GM12878 (cell line): ENCODE data around the gene NPAS4. TPM values are rescaled to one million over a fixed set of nuclear protein-coding genes. Genes with fewer than 3 reads are reported as not detected.

Experiments
- ATAC-seq: fragments of 200-7000 bp; cut with Tn5 transposase; 3 replicates; pipeline ENCODE4 v1.9.1; 2020; ENCODE audit warnings: mild to moderate bottlenecking, moderate library complexity
- BruUV-seq: library from RNA; stranded (reverse); fragments of 400-500 nt; replicated peaks from 2 replicates; lab custom pipeline; 2021; lab: Mats Ljungman, UMichigan
- CTCF ChIA-PET: fragments of 300-600 bp; sonication (Branson Sonifier 250); formaldehyde crosslinking; extraction: SDS; loops from one replicate; lab custom pipeline; 2021; ENCODE audit warnings: inconsistent platforms; lab: Yijun Ruan, JAX
- POLR2A ChIA-PET: fragments of 350-600 bp; formaldehyde crosslinking; extraction: SDS; loops from one replicate; lab custom pipeline; 2021; ENCODE audit warnings: inconsistent platforms; lab: Charles Lee
- RAD21 ChIA-PET: fragments of 300-600 bp; sonication (Branson Sonifier 250); formaldehyde crosslinking; loops from one replicate; lab custom pipeline; 2023; ENCODE audit warnings: antibody characterized with exemption; ENCODE audit not compliant: unreplicated experiment; lab: Charles Lee
- SMC1A ChIA-PET: fragments of 300-600 bp; sonication (Branson Sonifier 250); formaldehyde crosslinking; loops from one replicate; lab custom pipeline; 2023; ENCODE audit not compliant: unreplicated experiment, uncharacterized antibody; lab: Charles Lee
- DNase-seq: peaks from one replicate; pipeline ENCODE4 v3.0.0-alpha.2; 2011; ENCODE audit warnings: low read depth, low spot score
- FAIRE-seq: peaks from 3 replicates; lab custom pipeline; 2011; peaks lifted over from hg19 to GRCh38; lab: Jason Lieb, UNC
- H2AFZ ChIP-seq: 2 replicates; pipeline ENCODE4 v1.6.0; 2011; ENCODE audit warnings: low read depth, low read length, control low read depth; ENCODE audit not compliant: control insufficient read depth
- H3K27ac ChIP-seq: 2 replicates; pipeline ENCODE4 v1.5.1; 2011; ENCODE audit warnings: control low read depth; ENCODE audit not compliant: control insufficient read depth, insufficient read depth
- H3K27me3 ChIP-seq, 2 experiments: replicated peaks in 1 of 2; 2 replicates each; pipeline versions ENCODE4 v1.6.0 to v1.6.1; 2011; ENCODE audit warnings: low read length in 1 of 2; ENCODE audit not compliant: control insufficient read depth in 2 of 2, insufficient read depth in 2 of 2
- H3K36me3 ChIP-seq, 2 experiments: 2 replicates each; pipeline ENCODE4 v1.5.1; 2011; ENCODE audit warnings: low read length in 1 of 2; ENCODE audit not compliant: control insufficient read depth in 2 of 2, insufficient read depth in 2 of 2
- H3K4me1 ChIP-seq: 2 replicates; pipeline ENCODE4 v1.6.1; 2011; ENCODE audit warnings: mild to moderate bottlenecking, low read length, moderate library complexity, mixed read lengths; ENCODE audit not compliant: control insufficient read depth, insufficient read depth
- H3K4me2 ChIP-seq: 2 replicates; pipeline ENCODE4 v1.6.0; 2011; ENCODE audit warnings: control low read depth; ENCODE audit not compliant: control insufficient read depth, insufficient read depth
- H3K4me3 ChIP-seq: fragments of 200-600 bp; sonication (generic); 2 replicates; pipeline ENCODE4 v1.5.1; 2016
- H3K79me2 ChIP-seq: 2 replicates; pipeline ENCODE4 v1.6.0; 2011; ENCODE audit warnings: low read length; ENCODE audit not compliant: control insufficient read depth, insufficient read depth
- H3K9ac ChIP-seq: 2 replicates; pipeline ENCODE4 v1.8.0; 2011; ENCODE audit warnings: low read length, control low read depth, mixed read lengths; ENCODE audit not compliant: control insufficient read depth, insufficient read depth
- H3K9me3 ChIP-seq: replicated peaks from 3 replicates; pipeline ENCODE4 v1.5.1; 2011; ENCODE audit warnings: mild to moderate bottlenecking, low read length; ENCODE audit not compliant: control insufficient read depth, insufficient read depth
- H4K20me1 ChIP-seq: 2 replicates; pipeline ENCODE4 v1.6.0; 2011; ENCODE audit not compliant: control insufficient read depth, insufficient read depth
- ASH2L ChIP-seq: fragments of 300-600, 200-600 bp; sonication (generic); IDR thresholded peaks from 2 replicates; pipeline ENCODE4 v1.6.1; 2017; ENCODE audit warnings: low read depth, mild to moderate bottlenecking, borderline replicate concordance
- CTCF ChIP-seq, 3 experiments: IDR thresholded peaks in 2 of 3; conservative IDR thresholded peaks in 1 of 3; 2 replicates each; pipeline ENCODE4 v1.5.1; 2011; ENCODE audit warnings: low read depth in 3 of 3, low read length in 3 of 3, mild to moderate bottlenecking in 3 of 3, control low read depth in 2 of 3, moderate library complexity in 2 of 3, inconsistent platforms in 1 of 3, mixed read lengths in 1 of 3; ENCODE audit not compliant: control insufficient read depth in 2 of 3, insufficient read depth in 1 of 3; ENCODE audit errors: extremely low read depth in 1 of 3
- LARP7 ChIP-seq: fragments of 450-650 bp; IDR thresholded peaks from 2 replicates; pipeline ENCODE4 v1.6.1; 2017; ENCODE audit warnings: mild to moderate bottlenecking
- MLLT1 ChIP-seq: fragments of 450-650 bp; IDR thresholded peaks from 2 replicates; pipeline ENCODE4 v1.6.1; 2016; ENCODE audit warnings: mild to moderate bottlenecking
- NRF1 ChIP-seq: conservative IDR thresholded peaks from 2 replicates; pipeline ENCODE4 v1.6.1; 2011; ENCODE audit warnings: mild to moderate bottlenecking, low read depth, low read length, improper control_type of control experiment
- PBX3 ChIP-seq: IDR thresholded peaks from 2 replicates; pipeline ENCODE4 v1.6.1; 2011; ENCODE audit warnings: mild to moderate bottlenecking, low read depth, low read length, moderate library complexity; ENCODE audit not compliant: insufficient replicate concordance
- SRF ChIP-seq, 2 experiments: IDR thresholded peaks; 2 replicates each; pipeline ENCODE4 v1.6.1; 2011; ENCODE audit warnings: low read depth in 2 of 2, low read length in 2 of 2, mild to moderate bottlenecking in 1 of 2, moderate library complexity in 1 of 2
- ZNF207 ChIP-seq: fragments of 450-650 bp; IDR thresholded peaks from 2 replicates; pipeline ENCODE4 v1.6.1; 2014; ENCODE audit warnings: antibody characterized with exemption, mild to moderate bottlenecking, borderline replicate concordance
- WGBS: methylation state at CpG from one replicate; pipeline ENCODE4 v1.1.6; 2016; ENCODE audit warnings: low lambda C conversion rate; ENCODE audit not compliant: insufficient replicate concordance, insufficient coverage; ENCODE audit errors: missing lambda C conversion rate; 5-methylcytosine and 5-hydroxymethylcytosine counted together
- in situ Hi-C: fragments of 300-500 bp; cut with MboI; formaldehyde crosslinking; loops from 9 replicates; pipeline ENCODE4 v1.14.3; 2018; ENCODE audit warnings: mixed read lengths
- intact Hi-C: fragments of 100-400 bp; cut with micrococcal nuclease; formaldehyde crosslinking; loops from one replicate; pipeline ENCODE4 v1.14.2; 2022; ENCODE audit not compliant: unreplicated experiment
- polyA plus RNA-seq, 11 experiments: library from polyadenylated mRNA; depleted of rRNA in 4 of 11; unstranded in 6 of 11; stranded (reverse) in 5 of 11; fragments of >200 nt; fragmentation: Nextera tagmentation in 4 of 11; fragmentation: Illumina TruSeq in 1 of 11; extraction: Ambion mirVana in 4 of 11; extraction: Trizol in 1 of 11; gene quantifications; 1 replicate in 1 of 11; 2 replicates in 10 of 11; pipeline versions ENCODE4 v1.2.1 to v1.2.3, GENCODE V29; 2011 to 2016; ENCODE audit warnings: inconsistent platforms in 2 of 11, missing spikeins in 2 of 11, low read depth in 1 of 11
- total RNA-seq, 4 experiments: library from RNA; depleted of rRNA in 3 of 4; stranded (reverse); fragments of >200 nt in 3 of 4; fragmentation: Illumina TruSeq in 1 of 4; extraction: Trizol in 1 of 4; gene quantifications; 2 replicates each; pipeline versions ENCODE4 v1.2.1 to v1.2.3, GENCODE V29; 2013 to 2021

Gene NPAS4
- total and polyA plus RNA-seq, 10 of the 15 experiments (the other 5 are each of a cell fraction or from before 2014, with no cell fraction given), result 0.03 to 0.18 (median 0.06) TPM; not detected in 7

GRCh38 chr11:66413167-66413566, 7.7 kb upstream of the NPAS4 start (continued):
- TF ChIP-seq CTCF (IDR thresholded peaks at IDR 0.05 in 2 of 3, conservative IDR thresholded peaks at IDR 0.05 in 1 of 3; ENCODE audit: control insufficient read depth in 2 of 3, extremely low read depth in 1 of 3, insufficient read depth in 1 of 3, low read depth in 3 of 3, low read length in 3 of 3) (no peak), PBX3 (no peak), LARP7 (no peak)

- H3K9me3 ChIP-seq, result no peaks in the 10 kb centered on the region; the same call in 2 of the 3 replicates
- ATAC-seq (no peak), DNase-seq (no peak), FAIRE-seq (no peak)
- POLR2A ChIA-PET, result interaction anchor here (0.5 kb wide), 1 partner anchor 526 kb away, joined by 6 read pairs; the partner anchor contains the start of gene FIBP
- CTCF ChIA-PET, result interaction anchor here (1.3 to 1.6 kb wide), 2 partner anchors 163 to 263 kb away, joined by 4 to 5 read pairs; partner anchors contain the start of gene RBM4B
- intact Hi-C loops (no loop called here), in situ Hi-C loops (no loop called here)
- SMC1A ChIA-PET, result no interaction called here
- peaks cover 4% of the 10 kb centered on the region; the same call in 1 of the 2 replicates for H4K20me1 ChIP-seq
- RAD21 ChIA-PET, result interaction anchor here (1.4 to 1.9 kb wide), 3 partner anchors 52 to 263 kb away, joined by 3 to 4 read pairs (median 3); partner anchors contain the start of genes PELI3 and RBM4B
- H2AFZ ChIP-seq, result no peak overlapping the region
- no peak overlapping the region for H3K27ac ChIP-seq
- H3K4me2 ChIP-seq, result no peak overlapping the region
- peaks cover 0 to 7% of the 10 kb centered on the region in 2 experiments; a peak in 2 of 4 replicates for H3K27me3 ChIP-seq
- 23% methylated on average over 12 of the region's 12 CpGs for WGBS
- no peak for TF ChIP-seq SRF (IDR thresholded peaks at IDR 0.05; ENCODE audit: low read depth in 2 of 2, low read length in 2 of 2)
- TF ChIP-seq MLLT1, result no peak
- no peak for TF ChIP-seq NRF1
- TF ChIP-seq ASH2L, result no peak
- no peak for TF ChIP-seq ZNF207
- H3K79me2 ChIP-seq, result no peaks in the 10 kb centered on the region
- H3K4me1 ChIP-seq, result peaks cover 3% of the 10 kb centered on the region; the same call in 1 of the 2 replicates
- no TSS peak for BruUV-seq
- H3K4me3 ChIP-seq, result no peak overlapping the region
- no peaks in the 10 kb centered on the region for H3K36me3 ChIP-seq
- H3K9ac ChIP-seq, result no peak overlapping the region
Measured at GRCh38 chr11:66414120-66414934, 6.5 kb upstream of the NPAS4 start.
